ENCODE data around the gene UAP1L1. TPM values are rescaled to one million over a fixed set of nuclear protein-coding genes. Genes with fewer than 3 reads are reported as not detected.

Gene UAP1L1
- total RNA-seq, 1 donor from 2014 or later = 2.1 TPM

GRCh38 chr9:137095664-137096517 is 18.6 kb downstream of the UAP1L1 start:
- no peak for TF ChIP-seq CTCF (conservative IDR thresholded peaks at IDR 0.05; ENCODE audit: low read depth, low read length)

GRCh38 chr9:137096785-137097546 is 19.6 kb downstream of the UAP1L1 start:
- H3K4me3 ChIP-seq (ENCODE audit: low read depth, low read length) = no peak overlapping the region
- no peak for DNase-seq (ENCODE audit: low read depth)
- TF ChIP-seq CTCF (conservative IDR thresholded peaks at IDR 0.05; ENCODE audit: low read depth, low read length) = no peak

More at GRCh38 chr9:137095664-137096517, 18.6 kb downstream of the UAP1L1 start:
- no peak for DNase-seq (ENCODE audit: low read depth)
- no peak overlapping the region for H3K4me3 ChIP-seq (ENCODE audit: low read depth, low read length)

GRCh38 chr9:137097761-137098462 is 20.6 kb downstream of the UAP1L1 start:
- no peak overlapping the region for H3K4me3 ChIP-seq (ENCODE audit: low read depth, low read length)
- TF ChIP-seq CTCF (conservative IDR thresholded peaks at IDR 0.05; ENCODE audit: low read depth, low read length) = no peak
- no peak for DNase-seq (ENCODE audit: low read depth)

GRCh38 chr9:137099231-137099630 is 21.9 kb downstream of the UAP1L1 start:
- H3K4me3 ChIP-seq (ENCODE audit: low read depth, low read length) = no peak overlapping the region
- no peak for DNase-seq (ENCODE audit: low read depth)

GRCh38 chr9:137103206-137103999 is 26.1 kb downstream of the UAP1L1 start:
- no peak for TF ChIP-seq CTCF (conservative IDR thresholded peaks at IDR 0.05; ENCODE audit: low read depth, low read length)

More at GRCh38 chr9:137099231-137099630, 21.9 kb downstream of the UAP1L1 start:
- no peak for TF ChIP-seq CTCF (conservative IDR thresholded peaks at IDR 0.05; ENCODE audit: low read depth, low read length)

More at GRCh38 chr9:137103206-137103999, 26.1 kb downstream of the UAP1L1 start:
- no peak for DNase-seq (ENCODE audit: low read depth)
- no peak overlapping the region for H3K4me3 ChIP-seq (ENCODE audit: low read depth, low read length)
